Left colon (tissue), 2 donors: Measurements from ENCODE around the gene SPPL2C. TPM values are rescaled to one million over a fixed set of nuclear protein-coding genes. Genes with fewer than 3 reads are reported as not detected.

Experiments
- ATAC-seq: fragments of 200-7000 bp; cut with Tn5 transposase; one replicate; pipeline ENCODE4 v1.9.1; 2020; ENCODE audit warnings: mild to moderate bottlenecking, moderate library complexity
- DNase-seq, 2 donors: peaks; one replicate each; pipeline ENCODE4 v3.0.0-alpha.2; 2020
- intact Hi-C, 2 donors: fragments of 100-400 bp; cut with DNase I in 1 of 2; cut with micrococcal nuclease in 1 of 2; formaldehyde crosslinking; loops; one replicate each; pipeline versions ENCODE4 v1.11.2 to v1.14.0; 2022; cut with DNase I, micrococcal nuclease
- total RNA-seq, 2 donors: library from RNA; stranded (reverse); fragmentation: NEBNext Ultra II Directional; extraction: Animal tissue kit (Norgen Biotek cat#: 25700); gene quantifications; one replicate each; pipeline ENCODE4 v1.2.1, GENCODE V29; 2021
- donor health status: DM: no; HTN: no; CAD: no.
- donor health status: DM: yes; HTN: yes; CAD: no.

SPPL2C gene
- total RNA-seq, 2 donors from 2014 or later: not detected

- no peak for ATAC-seq
- intact Hi-C loops: no loop called here
- DNase-seq: no peak
Measured at GRCh38 chr17:45826919-45827588, 17.6 kb upstream of the SPPL2C start.

GRCh38 chr17:45828171-45828570 lies 16.5 kb upstream of the SPPL2C start:
- DNase-seq: no peak
- ATAC-seq: no peak
- intact Hi-C loops: no loop called here

- DNase-seq (no peak), ATAC-seq (no peak)
- intact Hi-C loops: no loop called here
Measured at GRCh38 chr17:45828582-45829133, 16.0 kb upstream of the SPPL2C start.

GRCh38 chr17:45833920-45834319 lies 10.8 kb upstream of the SPPL2C start:
- DNase-seq (no peak), ATAC-seq (no peak)
- intact Hi-C loops: loop anchor here in 1 of 2 donors (10.0 kb wide), 1 partner anchor 189 kb away; no protein-coding TSS in a partner anchor

GRCh38 chr17:45834471-45835396 lies 9.9 kb upstream of the SPPL2C start:
- DNase-seq: no peak
- intact Hi-C loops: loop anchor here in 1 of 2 donors (10.0 kb wide), 1 partner anchor 190 kb away; no protein-coding TSS in a partner anchor
- ATAC-seq: no peak

- intact Hi-C loops: loop anchor here in 1 of 2 donors (10.0 kb wide), 1 partner anchor 191 kb away; no protein-coding TSS in a partner anchor
- no peak for ATAC-seq
- no peak for DNase-seq
Measured at GRCh38 chr17:45835481-45835880, 9.2 kb upstream of the SPPL2C start.

- intact Hi-C loops: loop anchor here in 1 of 2 donors (10.0 kb wide), 1 partner anchor 192 kb away; no protein-coding TSS in a partner anchor
- DNase-seq: no peak
Measured at GRCh38 chr17:45836047-45837044, 8.3 kb upstream of the SPPL2C start.

GRCh38 chr17:45837187-45837586 lies 7.5 kb upstream of the SPPL2C start:
- DNase-seq: no peak
- ATAC-seq: no peak
- intact Hi-C loops: loop anchor here in 1 of 2 donors (10.0 kb wide), 1 partner anchor 192 kb away; no protein-coding TSS in a partner anchor

More at GRCh38 chr17:45836047-45837044, 8.3 kb upstream of the SPPL2C start:
- no peak for ATAC-seq

GRCh38 chr17:45837603-45838002 lies 7.1 kb upstream of the SPPL2C start:
- ATAC-seq (no peak), DNase-seq (no peak)
- intact Hi-C loops: loop anchor here in 1 of 2 donors (10.0 kb wide), 1 partner anchor 193 kb away; no protein-coding TSS in a partner anchor

GRCh38 chr17:45838751-45839295 lies 5.9 kb upstream of the SPPL2C start:
- no peak for ATAC-seq
- intact Hi-C loops: loop anchor here in 1 of 2 donors (10.0 kb wide), 1 partner anchor 194 kb away; no protein-coding TSS in a partner anchor
- no peak for DNase-seq

- DNase-seq (no peak), ATAC-seq (no peak)
- intact Hi-C loops: loop anchor here in 1 of 2 donors (10.0 kb wide), 1 partner anchor 195 kb away; no protein-coding TSS in a partner anchor
Measured at GRCh38 chr17:45839442-45839841, 5.2 kb upstream of the SPPL2C start.

GRCh38 chr17:45841186-45841585 lies 3.5 kb upstream of the SPPL2C start:
- ATAC-seq: no peak
- DNase-seq: no peak
- intact Hi-C loops: no loop called here

GRCh38 chr17:45841883-45842525 lies 2.7 kb upstream of the SPPL2C start:
- intact Hi-C loops: no loop called here
- DNase-seq (no peak), ATAC-seq (no peak)

- no peak for ATAC-seq
- no peak for DNase-seq
- intact Hi-C loops: no loop called here
Measured at GRCh38 chr17:45843722-45844121, 959 bp upstream of the SPPL2C start.

GRCh38 chr17:45845376-45846185 lies 900 bp downstream of the SPPL2C start:
- ATAC-seq: no peak
- intact Hi-C loops: no loop called here
- DNase-seq: no peak

- no peak for ATAC-seq
- DNase-seq: no peak
Measured at GRCh38 chr17:45846223-45846622, 1.5 kb downstream of the SPPL2C start.

More at GRCh38 chr17:45846223-45846622, 1.5 kb downstream of the SPPL2C start:
- intact Hi-C loops: no loop called here
